Stimulated activated CD4-positive, alpha-beta T cell treated with anti-CD3 and anti-CD28 coated beads, Interleukin-1b, Interleukin-23, amount 100 ng/mL, for 48 hours (primary cell): Measurements from ENCODE around the gene TMEM60.

Experiments
- DNase-seq: peaks from one replicate; pipeline ENCODE4 v3.0.0-alpha.2; 2020

Gene TMEM60

GRCh38 chr7:77766801-77767605 lies 31.2 kb downstream of the TMEM60 start:
- no peak for DNase-seq

GRCh38 chr7:77765906-77766800 lies 32.1 kb downstream of the TMEM60 start:
- DNase-seq = no peak

- DNase-seq = no peak
These were observed 32.8 kb downstream of the TMEM60 start for GRCh38 chr7:77765481-77765880.

- no peak for DNase-seq
These were observed 37.3 kb downstream of the TMEM60 start for GRCh38 chr7:77760809-77761453.

DNA sequence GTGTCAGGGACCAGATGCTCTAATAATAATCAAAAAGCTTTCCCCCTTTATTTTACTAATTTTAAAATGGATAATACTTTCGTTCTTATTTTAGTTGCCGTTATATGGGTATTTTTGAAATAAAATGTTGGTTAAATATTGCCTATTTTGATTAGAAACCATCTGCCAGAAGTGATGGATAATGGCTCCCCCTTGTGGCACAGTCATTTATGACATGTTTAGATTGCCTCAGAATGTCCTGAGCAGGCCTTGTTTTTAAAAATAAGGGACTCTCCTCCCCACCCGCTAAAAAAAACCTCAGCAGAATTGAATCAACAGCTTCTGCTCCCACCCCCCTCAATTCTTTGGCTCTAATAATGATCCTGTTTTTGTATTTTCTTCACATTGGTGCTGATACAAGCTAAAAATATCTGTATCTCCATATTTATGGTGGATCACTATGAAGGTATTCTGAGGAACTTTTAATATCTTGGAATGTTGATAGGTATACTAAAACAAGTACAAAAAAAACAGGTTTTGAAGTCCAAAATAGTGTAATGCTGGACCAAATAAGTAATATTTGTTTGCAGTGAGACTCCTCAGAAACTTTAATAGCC lies 38.8 kb downstream of the TMEM60 start:
- peak; percentile 54 for DNase-seq

- DNase-seq = no peak
These were observed 40.6 kb downstream of the TMEM60 start for GRCh38 chr7:77757589-77757988.

DNA sequence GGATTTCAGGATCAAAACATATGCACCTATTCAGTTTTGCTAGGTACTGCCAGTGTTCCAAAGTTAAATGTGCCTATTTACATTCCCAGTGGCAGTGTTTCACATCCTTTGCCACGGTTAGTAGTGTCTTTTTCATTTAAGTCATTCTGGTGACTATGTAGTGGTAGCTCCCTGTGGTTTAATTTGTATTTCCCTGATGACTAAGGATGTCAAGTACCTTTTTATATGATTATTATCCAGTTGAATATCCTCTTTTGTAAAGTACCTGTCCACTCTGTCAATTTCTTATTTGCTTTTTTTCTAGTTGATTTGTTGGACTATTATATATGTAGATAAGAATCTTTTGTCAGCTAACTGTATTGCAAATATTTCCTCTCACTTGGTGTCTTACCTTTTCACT lies 45.1 kb downstream of the TMEM60 start:
- DNase-seq = no peak

DNA sequence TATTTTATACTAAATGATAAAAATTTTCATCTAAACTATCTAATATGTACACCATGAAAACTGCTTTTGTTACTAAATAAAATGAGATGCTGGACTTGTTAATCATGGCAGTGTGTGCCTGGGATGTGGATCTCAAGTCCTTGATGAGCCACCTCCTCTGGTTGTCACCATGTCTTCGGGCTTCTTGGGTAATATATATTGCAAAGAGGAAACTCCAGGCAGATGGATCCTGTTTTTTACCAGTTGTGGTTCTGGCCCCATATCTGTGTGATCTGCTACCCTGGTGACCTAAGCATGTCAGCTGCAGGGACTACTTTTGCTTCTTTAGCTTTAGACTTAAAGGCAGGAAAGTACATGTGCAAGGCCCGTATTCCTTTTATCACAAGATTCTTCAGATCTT lies 46.2 kb downstream of the TMEM60 start:
- no peak for DNase-seq

DNA sequence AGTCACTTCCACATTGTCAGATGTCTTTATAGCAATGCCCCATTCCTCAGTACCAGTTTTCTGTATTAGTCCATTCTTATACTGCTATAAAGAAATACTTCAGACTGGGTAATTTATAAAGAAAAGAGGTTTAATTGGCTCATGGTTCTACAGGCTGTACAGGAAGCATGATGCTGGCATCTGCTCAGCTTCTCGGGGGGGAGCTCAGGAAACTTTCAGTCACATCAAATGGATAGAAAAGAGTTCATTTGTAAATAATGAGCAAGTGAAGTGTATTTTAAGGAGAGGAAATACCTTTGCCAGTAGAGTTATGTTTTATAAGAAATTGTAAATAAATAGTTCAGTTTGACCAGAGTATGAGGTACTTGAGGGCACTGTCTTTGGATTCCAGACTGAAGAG lies 50.5 kb downstream of the TMEM60 start:
- no peak for DNase-seq

GRCh38 chr7:77747178-77747577 lies 51.1 kb downstream of the TMEM60 start:
- DNase-seq = no peak

DNA sequence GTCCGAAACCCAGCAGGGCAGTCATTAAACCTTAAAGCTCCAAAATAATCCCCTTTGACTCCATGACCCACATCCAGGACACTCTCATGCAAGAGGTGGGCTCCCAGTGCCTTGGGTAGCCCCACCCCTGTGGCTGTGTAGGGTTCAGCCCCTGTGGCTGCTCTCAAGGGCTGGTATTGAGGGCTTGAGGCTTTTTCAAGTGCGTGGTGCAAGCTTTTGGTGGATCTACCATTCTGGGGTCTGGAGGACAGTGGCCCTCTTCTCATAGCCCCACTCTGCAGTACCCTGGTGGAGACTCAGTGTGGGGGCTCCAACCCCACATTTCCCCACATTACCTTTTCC lies 51.4 kb downstream of the TMEM60 start:
- DNase-seq = no peak

- no peak for DNase-seq
These were observed 51.9 kb downstream of the TMEM60 start for GRCh38 chr7:77746164-77746823.

DNA sequence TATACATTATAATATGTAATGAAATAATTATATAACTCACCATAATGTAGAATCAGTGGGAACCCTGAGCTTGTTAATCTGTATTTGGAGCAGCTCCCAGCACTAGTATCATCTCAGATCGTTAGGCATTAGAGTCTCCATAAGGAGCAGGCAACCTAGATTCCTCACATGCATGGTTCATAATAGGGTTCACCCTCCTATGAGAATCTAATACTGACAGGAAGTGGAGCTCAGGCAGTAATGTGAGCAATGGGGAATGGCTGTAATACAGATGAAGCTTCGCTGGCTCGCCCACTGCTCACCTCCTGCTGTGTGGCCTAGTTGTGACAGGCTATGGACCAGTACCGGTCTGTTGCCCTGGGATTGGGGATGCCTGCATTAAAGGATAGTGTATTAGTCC lies 52.5 kb downstream of the TMEM60 start:
- DNase-seq = no peak
